Activated CD4-positive, alpha-beta memory T cell treated with anti-CD3 and anti-CD28 coated beads for 36 hours (primary cell): ENCODE measurements around the gene MROH2A. TPM values are rescaled to one million over a fixed set of nuclear protein-coding genes. Genes with fewer than 3 reads are reported as not detected.
A peak's percentile ranks its signal among the peaks of the same experiment; 100 is the strongest.

Experiments used
- CTCF ChIA-PET: fragments of 350-600 bp; sonication (Branson Sonifier 250); formaldehyde crosslinking; loops from one replicate; lab custom pipeline; 2021; ENCODE audit warnings: antibody characterized with exemption, inconsistent platforms; lab: Charles Lee
- POLR2A ChIA-PET: fragments of 350-600 bp; sonication (Branson Sonifier 250); formaldehyde crosslinking; loops from one replicate; lab custom pipeline; 2021; ENCODE audit warnings: antibody characterized with exemption; lab: Charles Lee
- DNase-seq: peaks from one replicate; pipeline ENCODE4 v3.0.0-alpha.2; 2020
- H3K27ac Mint-ChIP-seq: one replicate; pipeline ENCODE4 v1.8.0; 2021; ENCODE audit warnings: mixed read lengths
- H3K27me3 Mint-ChIP-seq: one replicate; pipeline ENCODE4 v1.8.0; 2021; ENCODE audit warnings: mixed read lengths
- H3K36me3 Mint-ChIP-seq: one replicate; pipeline ENCODE4 v1.8.0; 2021; ENCODE audit warnings: mixed read lengths
- H3K4me1 Mint-ChIP-seq: one replicate; pipeline ENCODE4 v1.8.0; 2021; ENCODE audit warnings: low read depth, mixed read lengths
- H3K4me3 Mint-ChIP-seq: one replicate; pipeline ENCODE4 v1.8.0; 2021; ENCODE audit warnings: mild to moderate bottlenecking, mixed read lengths
- H3K9me3 Mint-ChIP-seq: one replicate; pipeline ENCODE4 v1.8.0; 2021; ENCODE audit warnings: mixed read lengths
- intact Hi-C: fragments of 100-400 bp; cut with micrococcal nuclease; formaldehyde crosslinking; loops from one replicate; pipeline ENCODE4 v1.15.1; 2023
- total RNA-seq, 2 experiments: library from RNA; stranded (reverse); gene quantifications; one replicate each; pipeline ENCODE4 v1.2.3, GENCODE V29; 2021

Gene MROH2A
- total RNA-seq, 2 experiments from 2014 or later = not detected

GRCh38 chr2:233829193-233830110 lies 51.3 kb downstream of the MROH2A start:
- ChIA-PET POLR2A (no interaction called here), CTCF (no interaction called here)
- H3K27ac Mint-ChIP-seq = no peak overlapping the region
- H3K27me3 Mint-ChIP-seq = peaks cover 1% of the 10 kb centered on the region
- peaks cover 7% of the 10 kb centered on the region for H3K36me3 Mint-ChIP-seq
- H3K4me3 Mint-ChIP-seq = no peak overlapping the region
- peaks cover 3% of the 10 kb centered on the region for H3K9me3 Mint-ChIP-seq
- peak; percentile 7 for DNase-seq
- intact Hi-C loops = no loop called here
- no peaks in the 10 kb centered on the region for H3K4me1 Mint-ChIP-seq

- peaks cover 12% of the 10 kb centered on the region for H3K36me3 Mint-ChIP-seq
- peaks cover 1% of the 10 kb centered on the region for H3K27me3 Mint-ChIP-seq
- intact Hi-C loops = no loop called here
- POLR2A ChIA-PET = no interaction called here
- peak; percentile 6 for DNase-seq
- H3K9me3 Mint-ChIP-seq = peaks cover 3% of the 10 kb centered on the region
- H3K27ac Mint-ChIP-seq = no peak overlapping the region
- H3K4me3 Mint-ChIP-seq = no peak overlapping the region
- CTCF ChIA-PET = no interaction called here
- no peaks in the 10 kb centered on the region for H3K4me1 Mint-ChIP-seq
These were observed 52.1 kb downstream of the MROH2A start for GRCh38 chr2:233830111-233830802.

- POLR2A ChIA-PET = no interaction called here
- no peak overlapping the region for H3K27ac Mint-ChIP-seq
- no peaks in the 10 kb centered on the region for H3K4me1 Mint-ChIP-seq
- CTCF ChIA-PET = no interaction called here
- H3K36me3 Mint-ChIP-seq = peaks cover 21% of the 10 kb centered on the region
- H3K9me3 Mint-ChIP-seq = peaks cover 2% of the 10 kb centered on the region
- no peak overlapping the region for H3K4me3 Mint-ChIP-seq
- peak; percentile 5 for DNase-seq
- no peaks in the 10 kb centered on the region for H3K27me3 Mint-ChIP-seq
- intact Hi-C loops = no loop called here
These were observed 53.0 kb downstream of the MROH2A start for GRCh38 chr2:233831011-233831721.

GRCh38 chr2:233831861-233832260 lies 53.7 kb downstream of the MROH2A start:
- DNase-seq = peak; percentile 3
- POLR2A ChIA-PET = no interaction called here

GRCh38 chr2:233832414-233832813 lies 54.3 kb downstream of the MROH2A start:
- Mint-ChIP-seq H3K4me3 (no peak overlapping the region), H3K27ac (no peak overlapping the region), H3K9me3 (no peaks in the 10 kb centered on the region), H3K36me3 (peaks cover 33% of the 10 kb centered on the region), H3K4me1 (no peaks in the 10 kb centered on the region), H3K27me3 (no peaks in the 10 kb centered on the region)
- ChIA-PET POLR2A (no interaction called here), CTCF (no interaction called here)
- no peak for DNase-seq
- intact Hi-C loops = no loop called here

More at GRCh38 chr2:233831861-233832260, 53.7 kb downstream of the MROH2A start:
- Mint-ChIP-seq H3K4me3 (no peak overlapping the region), H3K9me3 (no peaks in the 10 kb centered on the region), H3K36me3 (peaks cover 28% of the 10 kb centered on the region), H3K27me3 (no peaks in the 10 kb centered on the region), H3K27ac (no peak overlapping the region), H3K4me1 (no peaks in the 10 kb centered on the region)
- CTCF ChIA-PET = no interaction called here
- intact Hi-C loops = no loop called here

- POLR2A ChIA-PET = no interaction called here
These were observed 54.8 kb downstream of the MROH2A start for GRCh38 chr2:233832869-233833311.

GRCh38 chr2:233833345-233833744 lies 55.2 kb downstream of the MROH2A start:
- Mint-ChIP-seq H3K4me3 (no peak overlapping the region), H3K36me3 (peaks cover 42% of the 10 kb centered on the region), H3K9me3 (no peaks in the 10 kb centered on the region), H3K27ac (no peak overlapping the region), H3K27me3 (no peaks in the 10 kb centered on the region), H3K4me1 (peaks cover 2% of the 10 kb centered on the region)
- peak; percentile 3 for DNase-seq
- CTCF ChIA-PET = no interaction called here
- intact Hi-C loops = no loop called here
- POLR2A ChIA-PET = no interaction called here

More at GRCh38 chr2:233832869-233833311, 54.8 kb downstream of the MROH2A start:
- Mint-ChIP-seq H3K4me1 (no peaks in the 10 kb centered on the region), H3K27ac (no peak overlapping the region), H3K27me3 (no peaks in the 10 kb centered on the region), H3K4me3 (no peak overlapping the region), H3K9me3 (no peaks in the 10 kb centered on the region), H3K36me3 (peaks cover 37% of the 10 kb centered on the region)
- peak; percentile 8 for DNase-seq
- intact Hi-C loops = no loop called here
- CTCF ChIA-PET = no interaction called here

GRCh38 chr2:233835230-233836186 lies 57.4 kb downstream of the MROH2A start:
- no peak overlapping the region for H3K4me3 Mint-ChIP-seq
- intact Hi-C loops = no loop called here
- CTCF ChIA-PET = no interaction called here
- H3K27ac Mint-ChIP-seq = no peak overlapping the region
- DNase-seq = no peak
- peaks cover 64% of the 10 kb centered on the region for H3K36me3 Mint-ChIP-seq
- H3K9me3 Mint-ChIP-seq = no peaks in the 10 kb centered on the region
- peaks cover 10% of the 10 kb centered on the region for H3K4me1 Mint-ChIP-seq
- POLR2A ChIA-PET = no interaction called here
- no peaks in the 10 kb centered on the region for H3K27me3 Mint-ChIP-seq

GRCh38 chr2:233836359-233836758 lies 58.2 kb downstream of the MROH2A start:
- no peak for DNase-seq
- POLR2A ChIA-PET = no interaction called here

GRCh38 chr2:233837694-233838229 lies 59.6 kb downstream of the MROH2A start:
- no peak overlapping the region for H3K27ac Mint-ChIP-seq
- intact Hi-C loops = no loop called here
- no peaks in the 10 kb centered on the region for H3K9me3 Mint-ChIP-seq
- no peak overlapping the region for H3K4me3 Mint-ChIP-seq
- ChIA-PET POLR2A (no interaction called here), CTCF (no interaction called here)
- H3K4me1 Mint-ChIP-seq = peaks cover 10% of the 10 kb centered on the region
- no peaks in the 10 kb centered on the region for H3K27me3 Mint-ChIP-seq
- H3K36me3 Mint-ChIP-seq = peaks cover 85% of the 10 kb centered on the region
- DNase-seq = no peak

More at GRCh38 chr2:233836359-233836758, 58.2 kb downstream of the MROH2A start:
- Mint-ChIP-seq H3K4me3 (no peak overlapping the region), H3K4me1 (peaks cover 10% of the 10 kb centered on the region), H3K27ac (no peak overlapping the region), H3K36me3 (peaks cover 72% of the 10 kb centered on the region), H3K27me3 (no peaks in the 10 kb centered on the region), H3K9me3 (no peaks in the 10 kb centered on the region)
- intact Hi-C loops = no loop called here
- CTCF ChIA-PET = no interaction called here

GRCh38 chr2:233838251-233838650 lies 60.1 kb downstream of the MROH2A start:
- H3K27me3 Mint-ChIP-seq = no peaks in the 10 kb centered on the region
- CTCF ChIA-PET = interaction anchor here (5.7 kb wide), 1 partner anchor 20 kb away, joined by 26 read pairs; no protein-coding TSS in a partner anchor
- POLR2A ChIA-PET = no interaction called here
- H3K27ac Mint-ChIP-seq = no peak overlapping the region
- H3K4me3 Mint-ChIP-seq = no peak overlapping the region
- intact Hi-C loops = no loop called here
- peaks cover 10% of the 10 kb centered on the region for H3K4me1 Mint-ChIP-seq
- no peak for DNase-seq
- no peaks in the 10 kb centered on the region for H3K9me3 Mint-ChIP-seq
- peaks cover 89% of the 10 kb centered on the region for H3K36me3 Mint-ChIP-seq
